Astrocyte (in vitro differentiated cells and primary cell): ENCODE measurements around the gene NLRP12. TPM values are rescaled to one million over a fixed set of nuclear protein-coding genes. Genes with fewer than 3 reads are reported as not detected.

Experiments
- DNase-seq: peaks from one replicate; pipeline ENCODE4 v3.0.0-alpha.2; 2010; ENCODE audit warnings: low read depth
- FAIRE-seq: peaks from 2 replicates; lab custom pipeline; 2011; peaks lifted over from hg19 to GRCh38; lab: Jason Lieb, UNC
- H2AFZ ChIP-seq: 2 replicates; pipeline ENCODE4 v1.6.0; 2012; ENCODE audit warnings: low read depth, low read length, inconsistent platforms
- H3K27ac ChIP-seq: 2 replicates; pipeline ENCODE4 v1.5.1; 2011; ENCODE audit warnings: low read depth, low read length, inconsistent platforms
- H3K27me3 ChIP-seq: 2 replicates; pipeline ENCODE4 v1.6.0; 2011; ENCODE audit warnings: low read length, inconsistent platforms; ENCODE audit not compliant: insufficient read depth
- H3K36me3 ChIP-seq: 2 replicates; pipeline ENCODE4 v1.5.1; 2011; ENCODE audit warnings: low read length, inconsistent platforms; ENCODE audit not compliant: insufficient read depth
- H3K4me1 ChIP-seq: 2 replicates; pipeline ENCODE4 v1.5.1; 2011; ENCODE audit warnings: low read length, inconsistent platforms; ENCODE audit not compliant: insufficient read depth
- H3K4me2 ChIP-seq: 2 replicates; pipeline ENCODE4 v1.6.0; 2012; ENCODE audit warnings: low read length, inconsistent platforms
- H3K4me3 ChIP-seq: 2 replicates; pipeline ENCODE4 v1.5.1; 2011; ENCODE audit warnings: low read depth, mild to moderate bottlenecking, low read length, inconsistent platforms; ENCODE audit not compliant: insufficient read depth
- H3K79me2 ChIP-seq: 2 replicates; pipeline ENCODE4 v1.6.0; 2012; ENCODE audit warnings: mild to moderate bottlenecking, low read length, inconsistent platforms; ENCODE audit not compliant: insufficient read depth
- H3K9ac ChIP-seq: 2 replicates; pipeline ENCODE4 v1.6.0; 2012; ENCODE audit warnings: mild to moderate bottlenecking, low read length, inconsistent platforms
- H3K9me3 ChIP-seq: 2 replicates; pipeline ENCODE4 v1.5.1; 2012; ENCODE audit warnings: low read depth, mild to moderate bottlenecking, low read length, inconsistent platforms; ENCODE audit not compliant: insufficient read depth
- H4K20me1 ChIP-seq: 2 replicates; pipeline ENCODE4 v1.6.0; 2012; ENCODE audit warnings: low read length, inconsistent platforms; ENCODE audit not compliant: insufficient read depth
- H3K27ac Mint-ChIP-seq: one replicate; pipeline ENCODE4 v1.8.0; 2021; ENCODE audit warnings: mild to moderate bottlenecking, mixed read lengths; ENCODE audit not compliant: unreplicated experiment
- H3K27me3 Mint-ChIP-seq: one replicate; pipeline ENCODE4 v1.8.0; 2021; ENCODE audit warnings: low read depth, mixed read lengths; ENCODE audit not compliant: unreplicated experiment
- H3K36me3 Mint-ChIP-seq: one replicate; pipeline ENCODE4 v1.8.0; 2021; ENCODE audit warnings: low read depth, mixed read lengths; ENCODE audit not compliant: unreplicated experiment
- H3K4me1 Mint-ChIP-seq: one replicate; pipeline ENCODE4 v1.8.0; 2021; ENCODE audit warnings: low read depth, mixed read lengths; ENCODE audit not compliant: unreplicated experiment
- H3K4me3 Mint-ChIP-seq: one replicate; pipeline ENCODE4 v1.8.0; 2021; ENCODE audit warnings: mild to moderate bottlenecking, moderate library complexity, mixed read lengths; ENCODE audit not compliant: unreplicated experiment
- H3K9me3 Mint-ChIP-seq: one replicate; pipeline ENCODE4 v1.8.0; 2021; ENCODE audit warnings: mild to moderate bottlenecking, mixed read lengths; ENCODE audit not compliant: unreplicated experiment
- CTCF ChIP-seq: IDR thresholded peaks from 2 replicates; pipeline ENCODE4 v1.5.1; 2011; ENCODE audit warnings: low read depth, mild to moderate bottlenecking, inconsistent platforms, low read length, moderate library complexity; ENCODE audit not compliant: insufficient read depth
- EZH2 ChIP-seq: IDR thresholded peaks from 2 replicates; pipeline ENCODE4 v1.6.1; 2012; ENCODE audit warnings: mild to moderate bottlenecking, low read length, inconsistent platforms; ENCODE audit not compliant: insufficient read depth
- total RNA-seq: library from RNA; stranded (reverse); gene quantifications from 2 replicates; pipeline ENCODE4 v1.2.1, GENCODE V29; 2021

Gene NLRP12
- total RNA-seq, 1 donor from 2014 or later, result not detected

- Histone ChIP-seq H3K4me2 (peak within 1 kb of the TSS; percentile 94), H3K9me3 (no peaks in the 10 kb centered on the region), H3K36me3 (peaks cover 1% of the 10 kb centered on the region), H3K79me2 (peaks cover 39% of the 10 kb centered on the region), H4K20me1 (peaks cover 21% of the 10 kb centered on the region), H2AFZ (no peak within 1 kb of the TSS), H3K4me1 (peaks cover 14% of the 10 kb centered on the region), H3K27me3 (no peaks in the 10 kb centered on the region), H3K4me3 (peak within 1 kb of the TSS; percentile 95), H3K9ac (peak within 1 kb of the TSS; percentile 99), H3K27ac (peak within 1 kb of the TSS; percentile 96)
- H3K9me3 Mint-ChIP-seq, result no peaks in the 10 kb centered on the region
- H3K27me3 Mint-ChIP-seq, result peaks cover 2% of the 10 kb centered on the region
- FAIRE-seq (no peak), DNase-seq (peak; percentile 94)
- H3K27ac Mint-ChIP-seq, result peak within 1 kb of the TSS; percentile 99
- no peaks in the 10 kb centered on the region for H3K36me3 Mint-ChIP-seq
- peak within 1 kb of the TSS; percentile 99 for H3K4me3 Mint-ChIP-seq
- H3K4me1 Mint-ChIP-seq, result peaks cover 13% of the 10 kb centered on the region
- TF ChIP-seq CTCF (no peak), EZH2 (no peak)
Measured at GRCh38 chr19:53867225-53868090, 43.3 kb upstream of the NLRP12 start, which contains the start of gene MYADM. TSS of gene MYADM (plus strand) at chr19:53867883. CDS start at chr19:53873530, 5,647 bp downstream.

GRCh38 chr19:53866865-53867224, 42.7 kb upstream of the NLRP12 start:
- TF ChIP-seq EZH2 (no peak), CTCF (no peak)
- peaks cover 2% of the 10 kb centered on the region for H3K27me3 Mint-ChIP-seq
- H2AFZ ChIP-seq, result no peak overlapping the region
- H3K9me3 Mint-ChIP-seq, result no peaks in the 10 kb centered on the region
- FAIRE-seq, result no peak
- H3K9ac ChIP-seq, result peak overlapping the region; percentile 89
- peak overlapping the region; percentile 43 for H3K4me3 ChIP-seq
- H3K36me3 ChIP-seq, result no peaks in the 10 kb centered on the region
- DNase-seq, result no peak
- H3K27ac Mint-ChIP-seq, result peak overlapping the region; percentile 99
- H3K79me2 ChIP-seq, result peaks cover 33% of the 10 kb centered on the region
- H3K4me3 Mint-ChIP-seq, result peak overlapping the region; percentile 87
- H3K4me1 Mint-ChIP-seq, result peaks cover 13% of the 10 kb centered on the region
- H3K4me2 ChIP-seq, result peak overlapping the region; percentile 85
- H3K36me3 Mint-ChIP-seq, result no peaks in the 10 kb centered on the region
- H3K9me3 ChIP-seq, result no peaks in the 10 kb centered on the region
- peaks cover 15% of the 10 kb centered on the region for H4K20me1 ChIP-seq
- peaks cover 14% of the 10 kb centered on the region for H3K4me1 ChIP-seq
- H3K27me3 ChIP-seq, result no peaks in the 10 kb centered on the region
- H3K27ac ChIP-seq, result peak overlapping the region; percentile 96
